GM18907 (cell line): ENCODE measurements around the gene USH1G.
"Not testable (repeated sequence)": the region's sequence is repeated elsewhere in the genome, so short reads cannot be mapped to it uniquely, and the experiment has no call there.

Experiments
- ATAC-seq: cut with Tn5 transposase; IDR thresholded peaks from one replicate; pipeline ENCODE4 v1.9.1; 2021; ENCODE audit warnings: mild to moderate bottlenecking, moderate library complexity; ENCODE audit not compliant: unreplicated experiment

USH1G gene

DNA sequence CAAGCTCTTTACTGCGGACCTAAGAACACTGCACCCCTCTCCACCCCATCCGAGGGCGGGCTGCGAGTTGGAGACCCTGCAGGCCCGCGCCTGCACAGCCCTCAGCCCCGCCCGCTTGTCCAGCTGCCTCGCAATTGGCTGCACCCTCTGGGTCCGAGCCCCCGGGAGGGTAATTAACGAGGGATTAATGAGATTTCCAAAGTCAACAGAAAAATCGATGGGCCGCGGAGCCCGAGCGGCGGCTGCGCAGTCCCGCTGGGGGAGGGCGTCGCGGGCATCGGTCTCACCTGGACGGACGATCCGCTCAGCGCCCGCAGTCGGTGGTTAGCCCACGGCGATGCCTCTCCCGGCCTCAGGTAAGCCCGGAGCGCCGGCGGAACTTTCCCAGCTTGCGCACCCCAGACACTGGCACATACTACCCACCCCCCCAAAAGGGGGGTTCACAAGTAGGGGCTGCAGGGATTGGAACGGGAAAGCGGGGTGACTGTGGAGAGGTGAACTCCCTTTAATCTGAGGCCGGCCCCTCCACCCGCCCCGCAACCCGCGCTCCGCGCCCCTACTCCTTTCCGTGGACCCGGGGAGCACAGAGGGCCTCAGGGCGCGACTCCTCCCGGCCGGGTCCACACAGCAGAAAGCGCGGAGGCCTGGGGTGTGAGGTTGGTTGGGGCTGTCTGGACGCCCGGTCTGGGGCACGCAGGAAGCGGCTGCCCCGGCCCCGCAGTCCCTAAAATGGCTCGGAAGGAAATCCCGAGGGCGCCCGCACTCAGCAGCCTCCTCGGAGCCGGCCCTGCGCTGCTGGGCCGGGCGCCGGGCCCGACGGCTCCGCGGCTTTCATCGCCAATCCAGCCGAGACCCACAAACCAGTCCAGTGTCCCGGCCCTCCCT, 12.8 kb upstream of the USH1G start, which contains the start of gene OTOP3:
OTOP3 (plus strand) TSS at position 314 of the 885 bp plus-strand sequence; CDS start at position 338, 24 bp downstream.
- ATAC-seq = no peak

DNA sequence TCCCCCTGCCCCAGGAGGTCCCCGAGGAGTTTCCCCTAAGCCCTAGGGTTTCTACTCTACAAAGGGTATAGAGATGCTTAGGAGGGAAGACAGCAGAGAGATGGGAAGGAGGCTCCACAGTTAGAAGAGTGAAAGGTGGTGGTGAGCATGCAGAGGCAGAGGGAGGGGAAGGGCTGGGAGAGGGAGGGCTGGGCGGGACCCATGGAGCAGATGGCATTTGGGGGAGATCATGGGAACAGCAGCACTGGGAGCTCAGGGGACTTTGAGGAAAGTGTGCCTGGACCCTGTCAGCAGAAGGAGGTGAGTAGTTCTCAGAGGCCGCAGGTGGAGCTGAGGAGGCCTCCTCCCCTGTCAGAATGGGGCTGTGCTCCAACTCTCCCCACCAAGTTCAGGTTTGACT, 12.0 kb upstream of the USH1G start:
- ATAC-seq = no peak

DNA sequence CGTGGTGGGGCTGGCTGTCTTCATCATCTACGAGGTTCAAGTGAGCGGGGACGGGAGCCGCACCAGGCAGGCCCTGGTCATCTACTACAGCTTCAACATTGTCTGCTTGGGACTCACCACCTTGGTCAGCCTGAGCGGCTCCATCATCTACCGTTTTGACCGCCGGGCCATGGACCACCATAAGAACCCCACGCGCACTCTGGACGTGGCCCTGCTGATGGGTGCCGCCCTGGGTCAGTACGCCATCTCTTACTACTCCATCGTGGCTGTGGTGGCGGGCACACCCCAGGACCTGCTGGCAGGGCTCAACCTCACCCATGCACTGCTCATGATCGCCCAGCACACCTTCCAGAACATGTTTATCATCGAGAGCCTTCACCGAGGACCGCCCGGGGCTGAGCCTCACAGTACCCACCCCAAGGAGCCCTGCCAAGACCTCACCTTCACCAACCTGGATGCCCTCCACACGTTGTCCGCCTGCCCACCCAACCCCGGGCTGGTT, 7.5 kb upstream of the USH1G start:
- ATAC-seq = no peak

DNA sequence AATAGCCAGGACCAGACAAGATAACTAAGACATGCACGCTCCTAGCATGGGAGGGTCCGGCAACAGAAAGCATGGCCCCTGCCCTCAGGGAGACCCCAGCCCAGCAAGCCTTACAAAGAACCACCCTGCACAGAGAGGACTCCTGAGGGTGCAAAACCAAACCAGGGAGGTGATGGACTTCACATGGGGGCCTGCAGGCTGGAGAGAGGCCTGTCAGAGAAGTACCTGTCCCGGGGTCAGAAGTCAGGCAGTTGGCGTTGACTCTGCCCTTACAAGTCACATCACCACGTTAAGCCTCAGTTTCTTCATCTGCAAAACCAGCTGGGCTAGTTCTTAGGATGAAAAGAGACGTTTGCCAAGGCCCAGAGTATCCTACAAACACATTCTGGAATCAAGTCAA, 5.7 kb upstream of the USH1G start:
- ATAC-seq = no peak

DNA sequence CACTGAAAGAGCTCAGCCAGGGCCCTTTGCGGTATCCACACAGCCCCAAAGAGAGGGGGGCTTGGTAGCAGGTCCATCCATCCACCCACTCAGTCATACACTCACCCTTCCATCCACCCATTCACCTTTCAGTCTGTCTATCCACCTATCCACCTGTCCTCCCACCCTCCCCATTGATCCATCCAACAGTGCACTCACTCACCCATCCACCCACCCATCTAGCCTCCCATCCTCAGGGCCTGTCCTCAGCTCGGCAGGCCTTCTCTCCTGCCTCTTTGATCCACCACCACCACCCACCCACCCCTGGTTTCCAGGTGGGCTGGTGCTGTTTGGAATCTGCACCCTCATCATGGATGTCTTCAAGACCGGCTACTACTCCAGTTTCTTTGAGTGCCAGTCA, 2.2 kb upstream of the USH1G start:
- no peak for ATAC-seq

DNA sequence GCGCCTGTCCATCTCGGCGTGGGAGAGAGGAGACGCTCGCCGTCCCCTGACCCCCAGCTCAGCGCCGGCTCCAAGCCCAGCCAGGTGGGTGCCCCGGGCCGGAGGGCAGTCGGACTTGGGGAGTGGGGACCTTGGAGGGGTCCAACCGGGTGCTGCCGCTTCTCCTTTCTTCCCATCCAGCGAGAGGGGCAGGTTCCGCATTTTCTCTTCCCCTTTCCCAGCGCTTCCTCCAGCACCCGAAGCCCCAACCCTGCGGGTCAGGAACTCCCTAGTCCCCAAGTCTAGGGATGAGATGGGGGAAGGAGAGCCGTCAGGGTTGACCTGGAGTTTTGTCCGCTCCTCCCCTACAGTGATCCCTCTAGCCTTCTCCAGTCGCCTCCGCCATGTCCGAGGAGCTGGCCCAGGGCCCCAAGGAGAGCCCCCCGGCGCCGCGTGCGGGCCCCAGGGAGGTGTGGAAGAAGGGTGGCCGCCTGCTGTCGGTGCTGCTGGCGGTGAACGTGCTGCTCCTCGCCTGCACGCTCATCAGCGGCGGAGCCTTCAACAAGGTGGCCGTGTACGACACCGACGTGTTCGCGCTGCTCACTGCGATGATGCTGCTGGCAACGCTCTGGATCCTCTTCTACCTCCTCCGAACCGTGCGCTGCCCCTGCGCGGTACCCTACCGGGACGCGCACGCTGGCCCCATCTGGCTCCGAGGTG, 1.3 kb upstream of the USH1G start, which contains the start of gene OTOP2:
OTOP2 (plus strand) TSS at position 24 of the 699 bp plus-strand sequence; CDS start at position 384, 360 bp downstream.
- ATAC-seq = no peak

DNA sequence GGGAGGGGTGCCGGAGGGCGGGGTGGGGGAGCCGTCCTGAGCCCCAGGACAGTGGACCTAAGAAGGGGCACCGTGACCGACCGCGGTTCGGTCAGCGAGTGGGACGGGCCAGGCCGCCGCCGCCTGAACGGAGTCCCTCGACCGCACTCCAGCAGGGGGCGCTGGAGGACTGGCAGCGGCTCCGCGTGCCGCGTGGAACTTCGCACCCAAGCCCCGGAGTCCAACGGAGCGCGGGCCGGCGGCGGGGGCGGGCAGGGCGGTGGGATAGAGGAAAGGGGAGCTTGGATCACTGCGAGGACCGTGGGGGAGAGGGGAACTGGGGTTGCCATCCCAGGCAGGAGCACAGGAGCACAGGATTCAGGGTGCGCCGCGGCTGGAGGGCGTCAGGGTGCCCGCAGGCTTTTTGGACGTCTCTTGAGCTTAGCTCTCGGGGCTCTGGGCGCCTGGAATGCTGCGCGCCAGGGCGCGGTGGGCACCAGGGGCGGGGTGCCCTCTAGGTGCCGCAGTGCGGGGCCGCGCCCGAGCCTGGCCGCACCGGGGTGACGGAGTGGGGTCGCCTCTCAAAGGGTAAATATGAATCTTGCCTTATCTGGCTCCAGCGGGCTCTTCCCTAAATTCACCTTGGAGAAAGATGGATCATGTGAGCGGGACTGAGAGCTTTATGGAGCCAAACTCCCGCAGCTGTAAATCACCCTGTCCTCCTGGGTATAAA, 639 bp upstream of the USH1G start:
- no peak for ATAC-seq

DNA sequence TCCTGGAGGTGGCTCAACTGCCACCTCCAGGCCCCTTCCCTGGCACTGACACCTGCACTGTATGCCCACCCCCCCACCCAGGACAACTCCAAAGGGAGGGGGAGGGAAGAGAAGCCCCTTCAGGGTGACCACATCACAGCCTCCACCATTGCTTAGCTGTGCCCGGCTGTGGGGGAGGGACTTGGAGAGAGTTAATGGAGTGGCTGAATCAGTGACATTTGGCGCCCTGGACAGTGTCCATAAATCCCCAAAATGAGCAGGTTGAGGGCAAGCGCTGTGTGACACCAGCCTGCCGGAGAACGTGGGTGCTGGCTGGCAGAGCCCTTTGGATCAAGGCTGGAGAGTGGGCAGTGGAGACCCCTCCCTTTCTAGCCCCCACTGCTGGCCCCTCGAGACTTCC, 883 bp downstream of the USH1G start:
- ATAC-seq = no peak

DNA sequence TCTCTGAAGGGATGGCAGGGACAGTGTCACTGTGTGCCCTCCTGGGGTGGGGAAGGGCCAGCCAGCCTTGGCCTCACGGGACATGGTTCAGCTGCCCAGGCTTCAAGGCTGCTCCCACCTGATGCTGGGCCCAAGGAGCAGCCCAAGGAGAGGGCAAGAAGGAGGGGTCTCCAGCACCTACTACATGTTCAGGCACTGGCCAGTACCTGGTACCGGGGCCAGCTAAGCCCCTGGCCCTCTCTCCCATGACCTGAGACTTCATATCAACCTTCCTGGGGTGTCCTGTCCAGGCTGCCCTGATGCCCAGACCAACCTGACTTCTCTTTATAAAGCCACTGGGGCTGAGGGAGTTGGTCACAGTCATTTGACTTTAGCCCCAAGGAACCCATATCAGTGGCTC, 1.3 kb downstream of the USH1G start:
- no peak for ATAC-seq

DNA sequence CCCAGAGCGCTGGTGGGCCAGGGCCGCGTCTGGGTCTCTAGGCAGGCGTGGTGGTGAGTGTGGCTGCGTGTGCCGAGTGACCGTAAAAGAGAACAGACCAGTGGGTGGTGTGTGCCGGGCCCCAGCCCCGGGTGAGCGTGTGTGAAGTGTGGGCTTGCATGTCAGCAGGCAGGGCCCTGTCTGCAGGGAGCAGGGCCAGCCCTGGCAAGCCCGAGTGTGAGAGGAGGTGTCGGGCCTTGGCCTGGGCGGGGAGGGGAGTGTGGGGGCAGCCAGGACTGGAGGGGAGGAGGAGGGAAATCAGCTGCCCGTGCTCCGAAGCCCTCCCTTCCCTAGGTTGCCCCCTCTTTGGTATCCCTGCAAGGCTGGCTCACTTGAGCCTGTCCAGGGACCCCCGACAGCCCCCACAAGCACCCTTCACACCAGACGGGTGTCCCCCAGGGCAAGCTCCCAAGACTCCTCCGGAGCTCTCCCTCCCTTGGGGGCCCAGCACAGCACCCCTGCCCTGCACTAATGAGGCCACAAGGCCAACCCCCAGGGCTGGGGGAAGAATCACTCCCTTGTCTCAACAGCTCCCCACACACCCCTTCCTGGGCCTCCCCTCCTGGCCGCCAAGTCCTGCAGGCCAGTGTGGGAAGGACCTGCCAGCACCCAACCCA, 1.9 kb downstream of the USH1G start:
- no peak for ATAC-seq

DNA sequence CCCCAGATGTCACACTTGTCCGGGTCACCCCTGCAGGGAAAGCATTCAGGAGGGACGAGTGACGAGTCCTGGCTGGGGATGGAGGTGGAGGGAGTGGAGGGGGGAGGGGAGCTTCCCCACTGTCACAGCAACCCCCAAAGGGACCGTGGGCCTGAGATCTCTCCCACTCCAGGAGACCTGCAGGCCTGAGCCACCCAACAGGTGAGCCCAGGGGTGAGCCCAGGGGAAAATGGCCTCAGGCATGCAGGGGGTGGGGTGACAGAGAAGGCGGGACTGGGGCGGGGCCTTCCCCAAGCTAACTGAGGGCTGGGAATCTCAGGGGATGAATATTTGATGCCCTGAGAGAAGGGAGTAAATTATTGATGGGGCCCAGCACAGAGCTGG, 2.4 kb downstream of the USH1G start:
- ATAC-seq = no peak

DNA sequence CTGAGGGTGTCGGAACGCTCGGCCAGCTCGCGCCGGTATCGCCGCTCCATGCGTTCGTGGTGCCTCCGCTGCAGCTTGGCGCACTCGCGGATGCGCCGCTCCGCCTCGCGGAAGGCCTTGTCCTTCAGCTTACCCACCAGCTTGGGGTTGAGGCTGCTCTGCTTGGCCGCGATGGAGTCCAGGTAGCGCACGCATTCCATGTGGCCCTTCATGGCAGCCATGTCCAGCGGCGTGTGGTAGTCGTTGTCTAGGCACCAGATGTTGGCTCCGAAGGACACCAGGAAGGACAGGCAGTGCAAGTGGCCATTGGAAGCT, 2.8 kb downstream of the USH1G start:
- ATAC-seq = no peak

DNA sequence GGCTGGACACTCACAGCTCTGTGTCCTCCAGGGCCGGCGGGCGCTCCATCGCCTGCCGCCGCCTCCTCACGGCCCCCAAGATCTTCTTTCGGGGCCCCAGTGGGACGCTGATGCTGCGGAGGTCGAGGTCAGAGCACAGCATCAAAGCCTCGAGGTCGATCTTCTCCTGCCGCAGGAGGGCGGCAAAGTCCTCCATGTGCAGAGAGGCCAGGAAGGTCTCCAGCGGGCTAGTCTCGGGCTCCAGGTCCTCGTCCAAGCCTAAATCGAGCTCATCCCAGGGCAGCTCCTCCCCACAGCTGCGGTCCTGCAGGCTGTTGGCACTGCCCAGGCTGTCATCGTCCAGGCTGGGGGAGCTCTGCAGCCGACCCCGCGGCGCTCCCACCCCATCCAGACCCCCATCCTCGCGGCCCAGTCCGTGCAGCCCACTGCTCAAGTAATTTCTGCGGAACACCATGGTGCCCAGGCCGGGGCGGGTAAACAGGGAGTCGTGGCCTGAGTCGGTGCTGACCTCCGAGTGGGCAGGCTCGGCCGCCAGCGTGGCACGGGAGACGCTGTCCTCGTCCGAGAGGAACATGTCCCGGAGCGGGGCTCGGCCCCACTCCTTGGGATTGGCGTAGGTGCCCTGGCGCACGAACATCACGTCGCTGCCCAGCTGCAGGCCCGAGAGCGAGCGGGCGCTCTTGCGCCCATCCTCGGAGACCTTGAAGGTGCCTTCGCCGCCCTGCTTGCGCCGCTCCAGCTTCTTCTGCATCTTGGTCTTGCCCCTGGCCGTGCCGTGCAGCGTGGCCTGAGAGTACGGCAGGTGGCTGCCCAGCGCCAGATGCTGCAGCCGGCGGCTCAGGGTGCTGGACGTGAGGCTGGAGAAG, 3.4 kb downstream of the USH1G start:
- ATAC-seq = no peak

DNA sequence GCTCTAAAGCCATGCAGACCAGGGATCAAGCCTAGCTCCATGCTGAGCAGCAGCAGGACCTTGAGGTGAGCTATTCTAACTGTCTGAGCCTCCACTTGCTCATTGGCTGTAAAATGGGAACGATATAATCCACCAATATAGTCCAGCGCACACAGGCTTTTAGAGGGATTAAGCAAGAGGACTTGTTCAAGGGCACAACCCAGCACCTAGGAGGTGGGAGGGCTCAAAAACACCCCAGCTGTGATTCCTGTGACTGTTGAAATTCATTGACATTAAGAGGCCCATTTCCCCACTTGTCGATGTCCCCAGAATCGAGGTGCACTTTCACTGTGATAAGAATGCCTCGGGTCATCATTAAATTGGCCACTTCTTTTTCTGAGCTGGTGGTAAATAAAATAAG, 4.1 kb downstream of the USH1G start:
- no peak for ATAC-seq

DNA sequence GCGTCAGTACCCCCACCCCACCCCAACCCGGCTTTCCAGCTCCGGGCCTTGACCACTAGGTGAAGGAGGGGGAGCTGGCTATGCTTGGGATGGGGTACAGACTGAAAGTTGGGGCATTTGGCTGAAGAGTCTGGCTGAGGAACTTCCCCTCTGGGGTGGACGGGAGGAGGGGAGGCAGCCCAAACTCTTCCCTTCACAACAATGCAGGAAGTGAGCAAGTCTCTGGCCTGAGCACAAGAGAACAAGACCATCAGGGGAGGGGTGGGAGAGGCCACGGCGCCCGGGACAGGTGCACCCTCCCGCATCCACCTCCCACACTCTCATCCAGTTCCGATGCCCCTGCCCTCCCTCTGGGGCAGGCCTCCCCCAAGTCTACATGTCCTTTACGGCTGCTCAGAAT, 5.6 kb downstream of the USH1G start:
- ATAC-seq = no peak

DNA sequence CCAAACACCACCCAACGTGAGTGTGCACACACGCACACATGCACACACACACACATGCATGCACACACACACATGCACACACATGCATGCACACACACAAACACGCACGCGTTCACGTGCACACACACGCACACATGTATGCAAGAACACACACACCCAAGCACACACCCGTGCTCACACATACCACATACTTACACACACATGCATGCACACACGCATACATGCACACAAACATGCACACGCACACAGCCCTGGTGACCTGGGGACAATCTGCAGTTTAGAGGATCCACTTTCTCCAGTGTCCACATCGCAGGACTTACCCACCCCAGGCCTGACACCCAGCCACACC, 6.2 kb downstream of the USH1G start:
- ATAC-seq = no peak

DNA sequence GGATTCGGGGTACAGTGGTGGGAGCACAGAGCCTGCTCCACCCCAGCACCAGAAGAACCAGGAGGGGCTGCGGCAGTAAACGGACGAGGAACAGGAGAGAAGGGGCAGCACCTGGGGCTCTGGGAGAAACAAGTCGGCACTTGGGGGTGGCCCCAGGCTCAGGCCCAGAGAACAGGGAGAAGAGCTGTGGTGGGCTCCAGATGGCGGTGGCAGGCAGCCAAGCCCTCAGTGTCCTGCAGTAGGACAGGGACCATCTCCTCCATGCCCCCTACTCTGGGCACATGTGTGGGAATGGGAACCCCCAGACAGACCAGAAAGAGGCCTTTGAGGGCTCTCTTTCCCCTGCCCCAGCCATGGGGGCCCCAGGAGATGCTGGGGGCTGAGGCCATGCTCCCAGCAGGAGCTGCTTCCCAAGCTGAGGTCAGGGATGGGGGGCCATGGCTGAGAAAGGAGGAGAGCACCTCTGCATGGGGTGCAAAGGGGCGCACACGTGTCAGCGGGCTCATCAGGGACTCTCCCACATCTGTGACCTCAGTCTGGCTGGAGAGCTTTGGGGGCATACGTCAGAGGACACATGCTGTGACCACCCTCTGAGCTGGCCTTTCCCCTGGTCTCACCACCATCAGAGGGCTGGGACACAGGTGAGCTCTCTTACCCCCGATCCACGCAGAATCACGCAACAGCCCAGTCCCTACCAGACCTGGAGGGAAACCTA, 6.8 kb downstream of the USH1G start:
- ATAC-seq = no peak

DNA sequence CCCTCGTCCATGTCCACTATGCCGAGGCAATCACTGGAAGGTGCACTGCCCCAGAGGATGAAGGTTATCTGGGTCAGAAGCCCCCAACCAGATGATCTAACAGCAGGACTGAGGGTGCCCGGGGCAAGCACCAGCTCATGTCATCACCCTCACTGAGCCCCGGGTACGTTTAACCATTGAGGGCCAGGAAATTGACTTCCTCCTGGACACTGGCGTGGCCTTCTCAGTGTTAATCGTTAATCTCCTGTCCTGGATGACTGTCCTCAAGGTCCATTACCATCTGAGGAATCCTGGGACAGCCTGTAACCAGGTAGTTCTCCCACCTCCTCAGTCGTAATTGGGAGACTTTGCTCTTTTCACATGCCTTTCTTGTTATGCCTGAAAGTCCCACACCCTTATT, 11.6 kb downstream of the USH1G start:
- not testable (repeated sequence) for ATAC-seq

DNA sequence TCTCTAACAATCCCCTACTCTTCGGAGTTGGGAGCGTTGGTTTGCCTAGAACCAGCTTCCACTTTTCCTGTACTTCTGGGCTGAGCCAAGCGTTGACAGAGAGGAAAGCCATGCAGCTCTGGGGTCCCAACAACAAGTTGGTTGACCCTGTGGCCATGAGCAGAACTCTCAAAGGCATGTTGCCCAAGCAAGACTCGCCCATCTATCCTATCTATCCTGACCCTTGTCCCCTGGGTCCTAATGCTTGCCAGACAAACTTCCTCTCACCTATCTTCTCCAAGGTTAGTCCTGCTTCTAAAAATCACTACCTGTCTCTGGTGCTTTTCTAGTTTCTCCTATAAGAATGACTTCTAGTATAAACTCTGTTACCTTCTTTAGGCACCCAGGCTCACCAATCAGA, 14.0 kb downstream of the USH1G start:
- not testable (repeated sequence) for ATAC-seq

DNA sequence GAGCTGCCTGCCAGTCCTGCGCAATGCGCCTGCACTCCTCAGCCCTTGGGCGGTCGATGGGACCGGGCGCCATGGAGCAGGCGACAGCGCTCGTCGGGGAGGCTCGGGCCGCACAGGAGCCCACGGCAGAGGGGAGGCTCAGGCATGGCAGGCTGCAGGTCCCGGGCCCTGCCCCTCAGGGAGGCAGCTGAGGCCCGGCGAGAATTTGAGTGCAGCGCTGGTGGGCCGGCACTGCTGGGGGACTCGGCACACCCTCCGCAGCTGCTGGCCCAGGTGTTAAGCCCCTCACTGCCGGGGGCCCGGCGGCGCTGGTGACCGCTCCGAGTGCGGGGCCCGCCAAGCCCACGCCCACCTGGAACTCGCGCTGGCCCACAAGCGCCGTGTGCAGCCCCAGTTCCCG, 16.0 kb downstream of the USH1G start:
- ATAC-seq = no peak
